Thoracic aorta (tissue), 2 donors: ENCODE data around the gene DAND5. TPM values are rescaled to one million over a fixed set of nuclear protein-coding genes. Genes with fewer than 3 reads are reported as not detected.

Source experiments
- ATAC-seq: fragments of 150-250 bp; one replicate; pipeline ENCODE4 v1.8.0; 2017; ENCODE audit warnings: low read depth; ENCODE audit not compliant: insufficient number of reproducible peaks, low FRiP score
- DNase-seq: peaks from one replicate; pipeline ENCODE4 v3.0.0-alpha.2; 2020; ENCODE audit warnings: low spot score
- H3K27ac ChIP-seq, 2 donors: fragments of 200-600 bp; sonication (generic); 1 replicate in 1 of 2; 2 replicates in 1 of 2; pipeline ENCODE4 v1.5.1; 2016; ENCODE audit warnings: mild to moderate bottlenecking in 2 of 2, moderate library complexity in 2 of 2
- H3K27me3 ChIP-seq: fragments of 200-600 bp; sonication (generic); replicated peaks from 2 replicates; pipeline ENCODE4 v1.6.0; 2016; ENCODE audit warnings: mild to moderate bottlenecking; ENCODE audit not compliant: insufficient read depth
- H3K36me3 ChIP-seq: fragments of 200-600 bp; sonication (generic); one replicate; pipeline ENCODE4 v1.5.1; 2016
- H3K4me1 ChIP-seq, 2 donors: fragments of 200-600 bp; sonication (generic); 1 replicate in 1 of 2; 2 replicates in 1 of 2; pipeline versions ENCODE4 v1.5.1 to v1.6.0; 2016; ENCODE audit warnings: low read depth in 2 of 2, mild to moderate bottlenecking in 1 of 2; ENCODE audit not compliant: control insufficient read depth in 1 of 2
- H3K4me3 ChIP-seq: fragments of 200-600 bp; sonication (generic); 2 replicates; pipeline ENCODE4 v1.5.1; 2016; ENCODE audit warnings: mild to moderate bottlenecking
- H3K9me3 ChIP-seq: fragments of 200-600 bp; sonication (generic); 2 replicates; pipeline ENCODE4 v1.5.1; 2016
- total RNA-seq, 2 donors: library from RNA; depleted of rRNA; stranded (reverse); fragments of >200 nt; gene quantifications; one replicate each; pipeline versions ENCODE4 v1.1.0 to v1.2.3, GENCODE V29; 2016
- TF ChIP-seq, protein P1 (sequence below): fragments of 200-600 bp; sonication (generic); IDR thresholded peaks from one replicate; pipeline ENCODE4 v1.5.1; 2019; ENCODE audit warnings: antibody characterized with exemption

The DAND5 gene
- total RNA-seq, 2 donors from 2014 or later: not detected

DNA sequence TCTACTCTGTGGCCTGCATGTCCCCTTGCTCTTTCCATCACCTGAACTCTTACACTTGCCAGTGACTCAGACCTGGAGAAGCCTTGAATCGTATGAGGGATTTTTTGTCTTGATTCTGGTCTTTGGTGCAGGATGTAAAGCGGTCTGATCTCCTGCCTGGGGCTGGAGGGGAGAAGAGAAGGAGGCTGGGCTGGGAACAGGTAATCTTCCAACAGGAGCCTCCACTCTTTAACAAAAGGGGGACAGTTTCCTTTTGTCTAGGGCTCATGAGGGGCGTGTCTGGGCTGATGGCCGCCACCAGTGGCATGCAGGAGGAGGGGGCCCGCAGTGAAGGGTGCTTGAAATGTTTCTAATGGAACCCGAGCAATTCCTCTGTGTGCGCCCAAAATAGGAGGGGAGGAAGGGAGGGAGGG lies 50.6 kb downstream of the DAND5 start:
- ATAC-seq (no peak), DNase-seq (no peak)
- TF ChIP-seq, protein P1, sequence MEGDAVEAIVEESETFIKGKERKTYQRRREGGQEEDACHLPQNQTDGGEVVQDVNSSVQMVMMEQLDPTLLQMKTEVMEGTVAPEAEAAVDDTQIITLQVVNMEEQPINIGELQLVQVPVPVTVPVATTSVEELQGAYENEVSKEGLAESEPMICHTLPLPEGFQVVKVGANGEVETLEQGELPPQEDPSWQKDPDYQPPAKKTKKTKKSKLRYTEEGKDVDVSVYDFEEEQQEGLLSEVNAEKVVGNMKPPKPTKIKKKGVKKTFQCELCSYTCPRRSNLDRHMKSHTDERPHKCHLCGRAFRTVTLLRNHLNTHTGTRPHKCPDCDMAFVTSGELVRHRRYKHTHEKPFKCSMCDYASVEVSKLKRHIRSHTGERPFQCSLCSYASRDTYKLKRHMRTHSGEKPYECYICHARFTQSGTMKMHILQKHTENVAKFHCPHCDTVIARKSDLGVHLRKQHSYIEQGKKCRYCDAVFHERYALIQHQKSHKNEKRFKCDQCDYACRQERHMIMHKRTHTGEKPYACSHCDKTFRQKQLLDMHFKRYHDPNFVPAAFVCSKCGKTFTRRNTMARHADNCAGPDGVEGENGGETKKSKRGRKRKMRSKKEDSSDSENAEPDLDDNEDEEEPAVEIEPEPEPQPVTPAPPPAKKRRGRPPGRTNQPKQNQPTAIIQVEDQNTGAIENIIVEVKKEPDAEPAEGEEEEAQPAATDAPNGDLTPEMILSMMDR: no peak
- Histone ChIP-seq H3K27me3 (no peaks in the 10 kb centered on the region), H3K4me3 (peak overlapping the region; percentile 69), H3K36me3 (no peaks in the 10 kb centered on the region), H3K9me3 (no peaks in the 10 kb centered on the region), H3K27ac (peak overlapping the region; percentile 98 to 99), H3K4me1 (peaks cover 58 to 81% of the 10 kb centered on the region in 2 donors)

DNA sequence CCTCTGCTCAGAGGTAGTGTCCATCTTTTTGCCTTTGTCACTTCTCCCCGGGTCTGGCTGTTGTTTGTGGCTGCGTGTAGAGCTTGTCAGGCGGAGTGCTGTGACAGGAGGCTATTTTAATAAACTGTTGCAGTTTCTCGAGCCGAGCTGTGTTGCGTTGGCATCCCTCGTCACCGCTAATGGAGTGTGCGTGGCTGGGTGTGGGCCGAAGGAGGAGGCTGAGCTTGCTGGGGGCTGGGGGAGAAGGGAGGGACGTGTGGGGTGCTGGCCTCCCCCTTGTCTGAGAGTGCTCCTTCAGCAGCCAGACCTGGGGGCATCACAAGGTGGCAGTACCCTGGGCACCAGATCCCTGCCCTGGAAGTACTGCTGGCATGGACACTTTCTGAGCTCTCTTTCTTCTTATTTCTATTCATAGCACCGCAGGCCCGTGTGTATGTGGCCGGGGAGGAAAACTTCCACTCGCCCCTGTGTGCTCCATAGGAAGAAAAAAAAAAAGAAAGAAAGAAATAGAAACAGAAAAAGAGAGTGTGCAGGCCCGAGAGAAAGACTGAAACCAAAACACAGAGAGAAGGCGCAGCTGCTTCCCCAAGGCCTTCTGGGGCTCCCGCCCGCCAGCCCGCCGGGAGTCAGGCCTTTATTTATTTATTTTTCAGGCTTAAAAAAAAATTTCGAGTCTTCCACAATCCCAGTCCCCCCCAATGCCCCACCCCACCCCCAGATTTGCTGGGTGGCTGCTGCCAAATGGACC lies 52.9 kb downstream of the DAND5 start:
- Histone ChIP-seq H3K36me3 (no peaks in the 10 kb centered on the region), H3K27me3 (no peaks in the 10 kb centered on the region), H3K9me3 (no peaks in the 10 kb centered on the region), H3K27ac (peak overlapping the region; percentile 98 to 99), H3K4me1 (peaks cover 51 to 82% of the 10 kb centered on the region in 2 donors), H3K4me3 (peak overlapping the region; percentile 75)
- TF ChIP-seq, protein P1: no peak
- ATAC-seq (peak; percentile 4), DNase-seq (no peak)

DNA sequence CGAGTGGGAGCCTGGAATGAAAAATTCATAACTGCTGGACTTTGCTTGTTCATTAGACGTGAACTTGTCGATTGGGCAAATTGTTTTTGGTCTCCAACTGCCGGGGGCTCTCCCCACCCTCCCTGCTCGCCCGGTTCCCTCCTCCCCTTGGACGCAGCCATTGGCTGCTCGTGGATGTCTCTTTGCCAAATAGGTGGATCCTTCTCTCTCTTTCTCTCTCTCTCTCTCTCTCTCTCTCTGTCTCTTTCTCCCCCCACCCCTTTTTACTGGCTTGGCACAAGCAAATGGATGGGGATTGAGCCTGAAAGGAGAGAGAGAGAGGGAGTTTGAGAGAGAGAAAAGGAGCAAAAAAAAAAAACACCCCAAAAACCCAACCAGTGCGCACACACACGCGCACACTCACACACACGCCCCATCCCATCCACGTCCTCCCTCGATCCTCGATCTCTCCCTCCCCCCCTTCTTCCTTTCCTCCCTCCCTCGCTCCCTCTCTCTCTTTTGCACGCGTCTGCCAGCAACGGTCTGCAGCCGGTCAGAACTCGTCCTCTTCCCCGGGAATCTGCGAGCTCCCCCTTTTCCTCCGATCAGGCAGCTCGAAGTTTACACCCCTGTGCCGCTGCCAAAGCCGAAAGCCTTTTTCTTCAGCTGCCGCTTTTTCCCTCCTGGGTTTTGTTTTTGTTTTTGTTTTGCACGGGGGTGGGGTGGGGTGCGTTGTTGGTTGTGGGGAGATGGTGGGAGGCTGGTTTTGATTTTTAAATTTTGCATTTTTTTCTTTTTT lies 53.7 kb downstream of the DAND5 start:
- H3K4me3 ChIP-seq: peak overlapping the region; percentile 75
- H3K27me3 ChIP-seq: no peaks in the 10 kb centered on the region
- TF ChIP-seq, protein P1: no peak
- peak overlapping the region; percentile 98 to 99 for H3K27ac ChIP-seq
- no peaks in the 10 kb centered on the region for H3K9me3 ChIP-seq
- peaks cover 51 to 82% of the 10 kb centered on the region in 2 donors for H3K4me1 ChIP-seq
- DNase-seq (no peak), ATAC-seq (peak; percentile 53)
- no peaks in the 10 kb centered on the region for H3K36me3 ChIP-seq

DNA sequence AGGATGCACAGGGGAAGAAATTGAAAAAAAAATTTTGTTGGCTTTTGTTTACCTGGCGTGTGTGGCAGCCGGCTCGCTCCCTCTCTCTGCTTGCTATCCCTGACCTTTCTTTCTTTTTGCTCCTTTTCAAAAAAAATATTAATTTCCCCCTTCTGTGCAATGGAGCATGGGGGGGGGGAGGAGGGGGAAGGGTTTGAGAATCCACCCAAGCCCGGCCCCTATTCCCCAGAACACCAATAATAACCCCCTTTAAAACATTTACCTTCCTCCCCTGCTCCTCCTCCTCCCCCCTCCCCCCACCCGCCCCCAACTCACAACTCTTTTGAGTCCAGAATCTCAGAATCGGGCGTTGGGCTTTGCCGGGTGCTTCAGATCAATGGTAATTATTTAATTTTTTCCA lies 54.3 kb downstream of the DAND5 start:
- DNase-seq: no peak
- no peak for ATAC-seq
- no peaks in the 10 kb centered on the region for H3K9me3 ChIP-seq
- peaks cover 52 to 83% of the 10 kb centered on the region in 2 donors for H3K4me1 ChIP-seq
- peak overlapping the region; percentile 98 to 99 for H3K27ac ChIP-seq
- peak overlapping the region; percentile 75 for H3K4me3 ChIP-seq
- H3K27me3 ChIP-seq: no peaks in the 10 kb centered on the region
- TF ChIP-seq, protein P1: no peak
- H3K36me3 ChIP-seq: no peaks in the 10 kb centered on the region

Other genes with a start within 250 kb of the DAND5 start
- 10 to 100 TPM; 79.0 to 88.9 TPM for gene TNPO2, start 245.6 kb upstream of the DAND5 start, total RNA-seq
- gene TRIR, start 234.9 kb upstream of the DAND5 start, total RNA-seq: 100 to 1,000 TPM; 252 to 308 TPM
- gene GET3, start 232.1 kb upstream of the DAND5 start, total RNA-seq: 10 to 100 TPM; 30.7 to 50.0 TPM
- not detected for gene BEST2, start 217.8 kb upstream of the DAND5 start, total RNA-seq
- 100 to 1,000 TPM in 1 of 2 donors, 10 to 100 TPM in 1; 22.6 to 102 TPM for gene HOOK2, start 194.0 kb upstream of the DAND5 start, total RNA-seq
- gene JUNB, start 178.1 kb upstream of the DAND5 start, total RNA-seq: 1,000 to 10,000 TPM in 1 of 2 donors, 100 to 1,000 TPM in 1; 698 to 2,087 TPM
- 100 to 1,000 TPM; 107 to 235 TPM for gene PRDX2, start 167.8 kb upstream of the DAND5 start, total RNA-seq
- not detected for gene THSD8, start 167.5 kb upstream of the DAND5 start, total RNA-seq
- gene RNASEH2A, start 163.0 kb upstream of the DAND5 start, total RNA-seq: 1 to 10 TPM; 3.0 to 7.9 TPM
- not detected for gene RTBDN, start 135.0 kb upstream of the DAND5 start, total RNA-seq
- gene MAST1, start 131.1 kb upstream of the DAND5 start, total RNA-seq: not detected
- 10 to 100 TPM; 24.0 to 53.3 TPM for gene DNASE2, start 88.1 kb upstream of the DAND5 start, total RNA-seq
- not detected for gene KLF1, start 82.4 kb upstream of the DAND5 start, total RNA-seq
- gene GCDH, start 78.4 kb upstream of the DAND5 start, total RNA-seq: 10 to 100 TPM; 30.2 to 60.7 TPM
- gene SYCE2, start 50.3 kb upstream of the DAND5 start, total RNA-seq: not detected
- gene FARSA, start 35.9 kb upstream of the DAND5 start, total RNA-seq: 10 to 100 TPM; 31.8 to 76.8 TPM
- gene CALR, start 31.0 kb upstream of the DAND5 start, total RNA-seq: 100 to 1,000 TPM; 415 to 467 TPM
- gene RAD23A, start 23.7 kb upstream of the DAND5 start, total RNA-seq: 100 to 1,000 TPM; 116 to 130 TPM
- gene GADD45GIP1, start 12.4 kb upstream of the DAND5 start, total RNA-seq: 10 to 100 TPM; 30.2 to 42.8 TPM
- gene NFIX, start 25.9 kb downstream of the DAND5 start, total RNA-seq: 100 to 1,000 TPM; 126 to 145 TPM
- 10 to 100 TPM; 10.6 to 36.1 TPM for gene LYL1, start 133.3 kb downstream of the DAND5 start, total RNA-seq
- gene TRMT1, start 147.2 kb downstream of the DAND5 start, total RNA-seq: 10 to 100 TPM; 35.3 to 52.3 TPM
- gene NACC1, start 148.7 kb downstream of the DAND5 start, total RNA-seq: 10 to 100 TPM; 27.2 to 28.8 TPM
- gene STX10, start 180.8 kb downstream of the DAND5 start, total RNA-seq: 10 to 100 TPM; 30.8 to 83.4 TPM
- 100 to 1,000 TPM; 125 to 440 TPM for gene IER2, start 180.8 kb downstream of the DAND5 start, total RNA-seq